ENCODE results near the gene SND1.

The SND1 gene

DNA sequence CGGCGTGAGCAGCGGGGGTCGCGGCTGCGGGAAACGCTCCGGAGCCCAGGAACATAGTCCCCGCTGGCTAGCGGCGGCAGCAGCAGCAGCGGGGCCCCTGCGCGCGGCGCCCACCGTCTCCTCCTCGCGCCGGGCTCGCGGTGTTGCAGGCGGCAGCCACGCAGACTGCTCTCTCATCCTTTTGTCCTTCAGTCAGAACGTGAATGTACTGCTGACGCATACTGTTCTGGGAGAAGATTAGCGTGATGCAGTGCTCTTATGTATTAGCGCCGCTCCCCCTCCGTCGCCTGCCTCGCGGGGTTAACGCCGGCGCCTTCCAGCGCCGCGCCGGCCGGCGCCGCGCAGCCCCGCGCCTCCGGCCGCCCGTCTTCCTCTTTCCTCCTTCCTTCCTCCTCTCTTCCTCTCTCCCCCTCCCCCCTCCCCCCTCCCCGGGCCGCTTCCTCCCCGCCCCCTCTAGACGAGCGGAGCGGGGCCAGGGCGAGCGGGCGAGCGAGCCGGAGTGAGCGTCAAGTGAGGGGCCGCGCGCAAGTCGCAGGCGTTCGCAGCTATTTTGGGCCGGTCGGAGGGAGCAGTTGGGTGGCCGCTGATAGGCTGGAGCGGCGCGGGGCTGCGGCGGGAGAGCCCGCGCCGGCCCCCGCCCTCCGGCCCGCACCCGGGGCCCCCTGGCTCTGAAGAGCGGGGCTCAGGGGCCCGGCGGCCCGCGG lies 380.1 kb downstream of the SND1 start:
- DNase-seq: no peak

DNA sequence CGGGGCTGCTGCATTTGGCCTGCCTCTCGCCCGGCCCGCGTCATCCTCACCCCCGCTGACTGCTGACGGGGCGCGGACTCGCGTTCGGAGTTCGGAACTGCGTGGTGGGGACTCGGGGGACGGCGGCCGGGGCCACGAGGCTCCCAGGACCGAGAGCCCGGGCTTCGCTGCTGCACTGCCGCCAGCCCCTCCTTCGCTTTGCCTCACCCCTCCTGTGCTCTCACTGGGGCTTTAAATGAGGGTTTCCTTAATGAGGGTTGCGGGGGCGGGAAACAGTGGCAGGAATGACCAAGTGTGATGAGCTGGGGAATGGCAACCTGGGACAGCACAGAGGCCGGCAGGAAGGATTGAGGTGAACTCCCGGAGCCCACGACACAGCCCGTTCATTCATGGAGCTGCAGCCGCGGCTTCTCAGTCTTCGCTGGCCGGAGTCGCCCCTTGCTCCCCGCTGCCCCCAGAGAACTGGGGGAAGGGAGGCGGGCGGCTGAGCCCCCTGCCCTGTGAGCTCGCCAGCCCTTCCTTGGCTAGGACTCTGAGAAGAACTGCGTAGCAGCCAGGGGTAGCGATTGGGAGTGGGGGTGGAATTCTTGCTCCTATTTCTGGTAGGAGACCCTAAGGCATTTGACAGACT lies 380.7 kb downstream of the SND1 start:
- DNase-seq: no peak

DNA sequence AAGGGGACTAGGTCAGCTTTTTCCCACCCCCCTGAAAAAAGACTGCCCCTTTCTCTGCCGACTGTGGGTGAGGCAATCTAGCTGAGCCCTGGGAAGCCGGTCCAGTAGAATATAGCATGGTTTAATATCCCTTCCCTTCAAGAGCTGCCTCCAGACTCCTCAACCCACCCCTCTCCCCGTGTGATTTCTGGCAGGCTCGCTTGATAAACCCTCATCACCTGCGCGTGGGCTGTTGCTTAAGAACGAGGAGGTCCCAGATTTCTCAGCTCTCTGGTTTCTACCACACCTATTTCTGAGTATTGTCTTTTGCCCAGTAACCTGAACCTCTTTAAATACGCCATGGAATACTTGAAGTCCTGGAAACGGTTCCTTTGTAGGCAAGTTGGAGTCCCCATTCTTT lies 381.3 kb downstream of the SND1 start:
- DNase-seq: no peak

DNA sequence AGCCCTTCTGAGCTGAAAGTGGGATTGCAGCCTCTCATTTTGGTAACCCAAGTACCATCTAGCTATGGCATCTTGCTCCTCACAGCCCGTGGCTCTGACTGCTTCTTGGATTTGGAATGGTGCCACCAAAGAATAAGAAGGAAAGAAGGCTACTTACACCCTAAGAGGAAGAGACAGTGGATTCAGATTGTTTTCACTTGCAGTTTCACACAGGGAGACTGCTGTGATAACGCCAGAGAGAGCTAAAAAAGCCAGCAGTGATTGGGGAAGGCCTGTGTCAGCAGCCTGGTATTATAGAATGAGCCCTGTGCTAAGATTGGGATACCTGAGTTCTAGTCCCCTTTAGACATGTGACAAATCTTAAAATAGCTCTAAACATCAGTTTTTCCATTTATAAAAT lies 382.8 kb downstream of the SND1 start:
- no peak for DNase-seq

DNA sequence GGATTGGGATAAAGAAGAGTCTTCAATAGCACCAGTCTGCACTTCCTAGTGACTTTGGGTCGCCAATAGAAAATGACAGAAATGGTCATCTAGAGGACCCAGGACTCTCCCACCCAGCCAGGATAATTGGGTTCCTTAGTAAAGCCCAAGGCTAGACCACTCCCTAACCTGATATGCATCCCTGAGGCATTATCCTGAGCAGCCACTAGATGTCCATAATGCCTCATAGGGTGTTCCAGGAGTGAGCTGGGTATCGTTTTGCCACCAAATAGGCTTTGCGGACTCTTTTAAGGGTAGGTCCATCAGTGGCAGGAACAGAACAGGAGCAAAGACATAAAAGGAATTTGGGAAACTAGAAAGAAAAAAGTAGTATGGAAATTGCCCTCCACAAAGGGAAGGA lies 383.7 kb downstream of the SND1 start:
- DNase-seq: no peak

DNA sequence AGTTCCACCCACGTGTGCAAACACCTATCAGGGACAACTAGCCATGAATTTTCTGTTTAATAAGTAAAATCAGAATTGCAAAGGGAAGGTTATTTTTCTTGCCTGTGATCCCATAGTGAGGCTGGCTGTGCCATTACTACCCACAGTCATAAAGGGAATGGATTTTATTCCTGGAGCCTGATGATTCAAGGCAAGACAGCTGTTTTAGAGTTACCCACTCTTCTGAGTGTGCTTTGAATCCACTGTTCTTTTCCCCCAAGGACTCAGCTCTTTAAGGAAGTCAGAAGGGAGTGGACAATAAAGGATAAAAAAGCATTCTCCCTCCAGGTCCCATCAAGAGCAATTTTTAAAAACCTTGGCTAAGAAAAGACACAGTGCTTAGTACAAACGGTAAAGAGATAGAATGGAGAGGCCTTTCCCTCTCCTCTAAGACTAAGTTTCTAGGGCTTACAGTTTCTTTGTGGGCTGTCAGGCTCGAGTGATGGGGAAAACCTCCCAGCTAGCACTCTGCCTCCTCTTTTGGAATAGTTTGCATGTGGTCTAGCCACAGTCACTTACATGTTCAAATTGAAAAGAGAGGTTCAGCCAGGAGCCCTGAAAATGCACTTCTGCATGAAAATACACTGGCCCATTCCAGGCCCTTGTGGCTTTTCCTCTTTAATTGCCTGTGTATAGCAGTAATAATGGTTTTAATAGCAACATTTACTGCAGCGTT lies 384.4 kb downstream of the SND1 start:
- no peak for DNase-seq

DNA sequence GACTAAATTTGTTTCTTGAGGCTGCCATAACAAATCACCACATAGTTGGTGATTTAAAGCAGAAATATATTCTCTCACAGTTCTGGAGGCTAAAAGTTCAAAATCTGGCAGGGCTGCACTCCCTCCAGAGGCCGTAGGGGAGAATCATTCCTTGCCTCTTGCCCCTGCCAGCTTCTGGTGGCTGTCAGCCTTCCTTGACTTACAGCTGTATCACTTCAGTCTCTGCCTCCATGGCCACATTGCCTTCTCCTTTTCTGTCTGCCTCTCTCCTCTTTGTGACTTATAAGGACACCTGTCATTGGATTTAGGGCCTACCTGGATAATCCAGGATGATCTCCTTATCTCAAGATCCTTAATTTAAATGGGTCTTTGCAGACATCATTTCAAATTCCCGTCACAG lies 385.1 kb downstream of the SND1 start:
- DNase-seq: no peak

DNA sequence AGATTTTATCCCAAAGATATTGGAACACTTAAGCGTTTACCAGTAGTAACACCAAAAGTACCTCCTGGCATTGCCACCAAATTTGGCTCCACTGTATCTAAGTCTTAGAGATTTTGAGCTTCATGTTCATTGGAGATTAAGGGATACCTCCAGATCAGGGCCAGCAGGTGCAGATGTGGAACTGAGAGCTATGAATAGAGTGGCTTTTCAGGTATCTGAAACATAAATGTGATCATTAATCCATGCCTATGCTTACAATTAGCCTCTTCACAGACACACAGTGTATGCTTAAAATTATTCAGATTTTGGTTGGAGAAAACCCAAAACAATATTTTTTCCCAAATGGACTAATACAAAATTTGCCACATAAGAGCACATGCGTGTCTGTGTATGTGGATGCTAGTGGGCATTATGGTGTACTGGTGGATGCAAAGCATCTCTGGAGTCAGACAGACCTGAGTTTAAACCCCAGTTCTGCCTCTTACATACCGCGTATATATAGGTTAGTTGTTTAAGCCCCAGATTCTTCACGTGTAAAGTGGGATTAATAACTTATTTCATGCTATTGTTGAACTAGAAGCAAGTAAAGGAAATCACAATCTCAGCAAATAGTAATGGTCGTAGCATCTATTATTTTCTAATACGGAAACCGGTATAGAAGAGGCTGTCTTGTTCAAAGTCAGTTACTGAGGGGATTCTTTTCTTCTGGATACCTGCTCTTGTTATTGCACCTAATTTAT lies 386.1 kb downstream of the SND1 start:
- DNase-seq: no peak

DNA sequence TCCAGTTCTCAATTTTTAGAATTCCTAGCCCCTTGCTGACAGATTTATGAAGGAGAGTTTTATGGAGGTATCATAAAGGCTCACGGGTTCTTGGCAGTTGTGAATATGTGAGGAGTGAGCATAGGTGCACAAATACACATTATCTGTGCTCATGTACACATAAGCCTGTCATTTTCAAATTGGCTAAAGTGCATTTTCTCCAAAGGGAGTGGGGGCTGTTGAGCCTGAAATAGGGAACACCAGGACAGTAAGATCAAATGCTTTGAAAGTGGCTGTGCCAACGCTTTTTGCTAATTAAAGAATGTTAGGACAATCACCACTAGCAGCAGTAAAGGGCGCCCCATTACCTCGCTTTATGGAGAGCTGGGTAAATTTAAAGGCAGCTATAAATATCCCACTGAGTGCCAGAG lies 387.6 kb downstream of the SND1 start:
- no peak for DNase-seq

DNA sequence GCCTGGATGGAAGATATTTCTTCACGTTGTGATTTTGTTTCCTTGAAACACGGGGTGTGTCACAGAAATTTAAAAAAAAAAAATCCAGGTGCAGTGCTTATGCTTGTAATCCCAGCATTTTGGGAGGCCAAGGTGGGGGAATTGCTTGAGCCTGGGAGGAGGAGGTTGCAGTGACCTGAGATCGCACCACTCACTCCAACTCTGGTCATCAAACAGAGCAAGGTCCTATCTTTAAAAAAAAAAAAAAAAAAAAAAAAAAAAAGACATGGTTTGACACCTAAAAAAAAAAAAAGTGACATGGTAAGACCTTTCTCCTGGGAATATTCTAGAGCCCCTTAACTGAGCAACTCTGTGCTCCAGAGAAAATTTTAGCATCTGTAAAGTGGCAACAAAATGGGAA lies 388.2 kb downstream of the SND1 start:
- DNase-seq: no peak

DNA sequence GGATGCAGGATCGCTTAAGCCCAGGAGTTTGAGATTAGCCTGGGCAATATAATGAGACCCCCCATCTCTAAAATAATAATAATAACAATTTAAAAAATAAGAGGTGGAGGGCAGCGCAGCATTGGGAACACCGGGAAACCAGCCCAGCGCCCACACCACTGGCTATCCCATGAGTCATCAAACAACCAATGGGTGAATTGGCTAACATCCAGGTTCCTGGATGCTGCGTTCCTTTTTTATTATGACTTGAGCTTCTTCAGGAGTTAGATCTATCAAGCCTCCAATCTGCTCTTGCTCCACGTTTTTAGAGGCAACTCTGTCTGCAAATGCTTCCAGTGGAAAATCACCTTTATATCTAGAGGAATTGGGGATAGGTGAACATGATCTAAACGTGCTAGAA lies 389.2 kb downstream of the SND1 start:
- no peak for DNase-seq

DNA sequence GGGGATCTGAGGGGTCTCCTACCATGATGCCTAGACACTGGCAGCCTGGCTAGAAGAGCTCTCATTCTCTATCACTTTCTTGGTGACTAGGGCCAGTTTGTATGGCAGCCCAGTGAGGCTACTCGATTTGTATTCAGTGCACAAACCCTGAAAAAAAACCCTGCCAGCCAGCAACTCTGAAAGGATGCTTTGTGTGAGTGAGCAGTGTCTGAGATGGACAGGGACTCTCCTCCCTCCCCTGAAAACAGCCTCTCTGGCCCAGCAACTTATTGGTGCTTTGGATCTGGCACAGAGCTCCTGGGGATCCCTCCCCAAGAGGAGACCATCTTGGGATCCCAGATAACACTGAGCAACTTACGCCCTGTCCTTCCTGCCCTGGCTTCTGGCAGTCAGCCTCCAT lies 390.0 kb downstream of the SND1 start:
- no peak for DNase-seq

DNA sequence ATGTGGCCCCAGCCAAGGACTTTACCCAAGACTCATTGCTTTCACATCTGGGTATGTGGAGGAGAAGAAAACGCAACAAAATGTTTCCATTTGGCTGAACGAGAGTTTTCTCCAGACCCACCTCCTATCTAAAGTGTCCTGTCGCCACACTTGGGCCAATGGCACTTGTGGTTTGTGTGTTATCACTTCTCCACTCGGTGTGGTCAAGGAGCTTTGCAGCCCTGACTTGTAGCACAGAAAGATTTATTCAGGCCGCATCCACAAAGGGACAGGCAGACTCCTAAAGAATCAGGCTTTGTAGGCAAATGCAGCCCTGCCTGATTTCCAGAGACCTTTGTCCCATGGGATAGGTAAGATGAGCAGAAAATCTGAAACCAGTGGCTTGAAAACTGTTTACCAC lies 392.1 kb downstream of the SND1 start:
- DNase-seq: no peak

DNA sequence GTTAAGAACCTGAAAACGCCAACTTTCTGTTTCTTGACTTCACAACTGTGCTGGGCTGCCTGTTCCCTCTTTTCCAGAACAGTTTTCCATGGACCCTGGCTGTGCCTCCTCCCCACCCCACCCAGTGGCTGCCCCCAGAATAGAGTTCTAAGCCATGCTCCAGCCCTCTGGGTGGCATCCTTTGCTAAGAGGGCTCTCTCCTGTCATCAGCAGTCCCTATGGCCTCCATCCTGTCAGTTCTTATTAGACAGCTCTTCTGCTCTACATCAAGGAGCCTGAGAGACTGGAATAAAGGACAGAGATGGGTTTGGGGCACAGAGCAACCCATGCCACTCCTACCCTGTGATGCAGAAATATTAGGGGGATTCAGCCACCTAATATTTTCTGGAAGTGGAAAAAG lies 393.2 kb downstream of the SND1 start:
- no peak for DNase-seq

DNA sequence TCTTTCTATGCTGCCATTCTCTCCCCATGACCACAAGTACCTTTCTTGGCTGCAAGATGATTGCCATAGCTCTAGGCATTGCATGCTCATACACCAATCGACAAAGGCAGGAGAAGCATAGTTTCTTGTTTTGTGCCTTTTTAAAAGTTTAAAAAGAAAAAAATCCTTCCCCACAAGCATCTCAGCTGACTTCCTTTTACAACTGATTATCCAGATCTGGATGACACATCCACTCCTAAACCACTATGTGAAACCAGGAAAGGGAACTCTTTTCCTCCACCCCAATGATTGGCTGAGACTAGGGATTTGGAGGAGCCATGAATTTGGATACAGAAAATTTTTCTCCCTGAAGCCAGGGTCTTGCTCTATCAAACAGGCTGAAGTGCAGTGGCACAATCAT lies 393.8 kb downstream of the SND1 start:
- no peak for DNase-seq

DNA sequence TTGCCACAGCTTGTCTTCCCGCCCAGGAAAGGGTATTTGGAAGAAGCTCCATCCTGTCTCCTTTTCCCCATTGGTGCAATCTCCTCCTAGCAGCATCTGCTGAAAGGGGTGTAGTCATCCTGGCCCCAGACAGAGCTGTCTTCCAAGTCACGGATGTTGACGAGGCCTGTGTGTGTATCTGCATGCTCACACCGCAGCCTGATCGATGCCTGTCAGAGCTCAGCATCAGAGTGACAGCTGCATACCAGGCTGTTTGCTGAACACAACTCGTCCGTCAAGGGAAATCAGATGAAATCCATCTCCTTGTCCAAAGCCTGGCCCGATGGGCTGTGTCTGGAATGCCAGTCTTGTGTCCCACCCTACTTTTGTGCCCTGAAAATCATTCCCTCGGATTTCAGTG lies 400.4 kb downstream of the SND1 start:
- no peak for DNase-seq

DNA sequence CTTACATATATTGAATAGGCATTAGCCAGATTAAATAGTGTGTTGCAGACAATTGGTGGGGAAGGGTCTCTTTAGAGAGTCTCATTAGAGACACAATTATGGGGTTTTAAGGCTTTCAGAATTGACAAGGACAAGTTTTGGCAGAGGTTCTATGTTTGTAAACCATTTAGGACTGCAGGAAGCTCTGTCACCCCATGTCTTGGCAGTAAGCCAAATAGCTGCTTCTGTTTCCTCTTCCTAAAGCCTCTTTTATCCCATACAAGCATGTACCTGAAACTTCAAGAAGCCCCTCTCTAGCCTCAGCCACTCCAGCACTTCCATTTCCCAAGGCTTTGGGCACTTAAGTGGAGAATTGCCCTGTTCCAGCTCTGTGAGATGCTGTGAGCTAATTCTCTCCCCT lies 401.0 kb downstream of the SND1 start:
- no peak for DNase-seq

DNA sequence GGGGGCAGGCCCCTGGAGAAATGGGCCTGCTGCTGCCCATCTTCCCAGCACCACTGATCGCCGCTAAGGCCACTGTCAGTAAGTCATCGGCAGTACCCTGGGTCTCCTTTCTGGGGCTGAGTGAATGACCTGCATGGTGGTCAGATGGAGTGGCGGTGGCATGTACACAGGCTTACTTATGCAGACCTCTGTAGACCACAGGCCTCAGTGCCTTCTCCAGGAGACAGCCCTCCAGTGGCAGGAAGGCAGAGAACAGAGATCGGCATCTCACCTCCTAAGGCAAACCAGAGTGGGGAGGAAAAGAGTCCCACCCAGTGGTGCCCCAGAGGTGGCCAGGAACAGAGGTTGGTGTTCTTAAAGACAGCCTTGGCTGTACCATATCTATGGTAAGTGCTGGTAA lies 402.0 kb downstream of the SND1 start:
- no peak for DNase-seq

DNA sequence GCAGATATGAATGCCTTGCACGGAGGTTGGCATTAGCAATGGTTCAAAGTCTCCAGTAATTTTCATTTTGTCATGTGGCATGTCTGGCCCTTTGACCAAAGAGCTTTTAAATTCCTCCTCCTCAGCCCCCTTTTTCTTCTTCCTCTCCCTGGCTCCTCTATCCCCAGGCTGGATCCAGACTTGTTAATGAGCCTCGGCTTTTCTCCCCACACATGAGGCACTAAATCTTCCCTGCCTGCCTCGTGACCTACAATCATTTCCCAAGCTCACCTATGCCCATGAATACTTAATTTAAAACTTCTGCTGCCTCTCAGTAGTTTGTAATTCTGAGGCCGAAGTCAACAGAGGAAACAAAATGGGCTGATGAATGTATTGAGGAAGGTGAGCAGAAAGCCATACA lies 402.5 kb downstream of the SND1 start:
- DNase-seq: no peak

DNA sequence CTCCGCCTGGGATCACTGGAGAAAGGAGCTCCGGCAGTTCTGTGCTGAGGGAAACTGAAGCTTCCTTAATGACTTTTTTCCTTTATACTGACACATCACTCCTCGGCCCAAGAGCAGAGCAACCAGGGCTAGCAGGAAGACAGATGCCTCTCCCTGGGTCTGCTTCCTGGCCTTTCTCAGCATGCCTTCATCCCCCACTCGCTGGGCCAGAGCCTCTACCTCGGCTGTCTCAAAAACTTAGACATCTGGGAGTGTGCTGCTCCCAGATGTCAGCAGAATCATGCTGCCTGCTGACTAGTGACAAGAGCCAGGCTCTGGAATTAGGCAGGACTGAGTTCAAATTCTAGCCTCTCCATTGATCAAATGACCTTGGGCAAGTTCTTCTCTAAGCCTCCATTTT lies 403.6 kb downstream of the SND1 start:
- DNase-seq: no peak

DNA sequence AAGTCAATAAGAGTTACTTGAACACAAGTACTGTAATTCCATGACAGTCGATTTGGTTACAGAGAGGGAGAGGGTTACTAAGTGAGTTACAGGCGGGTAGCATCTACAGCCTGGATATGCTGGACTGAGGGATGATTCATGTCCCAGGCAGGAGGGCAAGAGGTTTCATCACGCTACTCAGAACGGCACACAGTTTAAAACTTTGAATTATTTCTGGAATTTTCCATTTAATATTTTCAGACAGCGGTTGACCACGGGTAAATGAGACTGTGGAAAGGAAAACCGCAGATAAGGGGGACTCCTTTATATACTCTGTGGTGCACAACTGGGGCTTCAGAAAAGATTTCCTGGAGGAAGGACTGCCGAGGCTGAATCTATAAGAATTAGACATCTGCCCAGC lies 404.9 kb downstream of the SND1 start:
- no peak for DNase-seq

DNA sequence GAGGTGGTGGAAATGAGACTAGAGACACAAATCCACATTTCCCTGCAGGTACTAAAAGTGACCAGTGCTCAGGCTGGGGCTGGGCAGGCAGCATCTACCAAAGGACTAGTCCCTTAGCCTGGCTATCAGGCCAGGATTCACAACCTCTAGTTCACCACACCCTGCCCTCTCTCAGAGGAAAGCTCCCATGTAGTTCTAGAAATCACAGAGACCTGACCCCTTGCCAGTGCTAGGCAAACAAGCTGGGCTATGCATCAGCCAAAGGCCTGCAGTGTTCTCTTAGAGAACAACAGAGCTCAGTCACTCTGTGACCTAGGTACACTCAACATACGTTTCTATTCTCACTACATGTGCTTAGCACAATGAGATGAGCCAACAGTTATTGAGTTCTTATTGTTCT lies 405.9 kb downstream of the SND1 start:
- no peak for DNase-seq

DNA sequence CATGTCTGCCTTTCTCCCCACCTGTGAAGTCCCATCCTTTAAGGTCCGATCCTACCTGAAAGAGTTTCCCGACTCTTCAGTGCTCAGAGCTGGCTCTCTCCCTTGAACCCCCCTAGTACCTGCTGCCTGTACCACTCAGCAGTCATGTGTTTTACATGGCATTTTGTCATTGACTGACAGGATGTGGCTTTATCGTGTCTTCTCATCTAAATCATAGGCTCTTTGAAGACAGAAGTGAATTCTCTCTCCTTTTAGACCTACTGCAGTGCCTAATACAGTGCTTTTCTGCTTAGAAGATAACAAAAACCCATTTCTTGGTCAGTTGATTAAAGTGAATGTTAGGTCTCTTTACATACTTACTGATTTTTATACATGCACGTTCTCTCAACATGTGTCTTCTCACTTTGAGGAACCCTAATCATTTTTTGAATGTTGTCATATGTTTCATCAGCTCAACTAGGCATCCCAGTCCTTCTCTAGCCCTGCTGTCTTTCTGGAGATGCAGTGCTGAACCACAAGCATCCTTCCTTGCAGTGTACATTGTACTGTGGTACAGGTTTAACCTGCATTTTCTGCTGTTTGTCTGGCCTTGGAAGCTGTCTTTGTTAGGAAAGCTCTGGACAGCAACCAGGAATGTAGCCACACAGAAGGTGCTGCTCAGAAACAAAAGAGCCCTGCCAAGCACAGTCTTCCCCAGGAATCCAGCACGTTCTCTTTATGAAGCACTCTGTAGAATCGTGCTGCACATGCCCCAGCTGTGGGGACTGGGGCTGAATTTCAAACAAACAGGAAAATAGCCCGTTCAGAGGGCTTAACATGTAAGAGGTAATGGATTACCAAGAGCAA lies 407.4 kb downstream of the SND1 start:
- no peak for DNase-seq

Measured in NCI-H446 treated with DMSO at 0.1 percent for 48 hours (cell line).